ENCODE measurements around the gene WWC1.

DNA sequence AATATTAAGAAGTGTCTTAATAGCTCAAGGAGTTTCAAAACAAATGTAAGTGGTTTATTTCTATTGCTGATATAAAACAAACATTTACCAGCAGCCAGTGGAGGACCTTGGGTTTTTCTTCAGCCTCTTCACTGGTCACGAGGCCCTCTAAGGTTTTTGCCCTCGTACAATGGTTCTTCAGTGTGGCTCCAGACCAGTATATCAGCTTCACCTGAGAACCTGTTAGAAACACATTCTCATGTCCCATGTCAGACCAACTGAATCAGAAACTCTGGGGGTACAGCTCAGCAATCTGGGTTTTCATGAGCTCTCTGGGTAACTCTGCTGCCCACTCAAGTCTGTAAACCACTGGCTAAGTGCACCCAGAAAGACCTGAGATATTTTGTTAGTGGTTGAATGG is 12.9 kb downstream of the WWC1 start:
- TF ChIP-seq, protein P1, sequence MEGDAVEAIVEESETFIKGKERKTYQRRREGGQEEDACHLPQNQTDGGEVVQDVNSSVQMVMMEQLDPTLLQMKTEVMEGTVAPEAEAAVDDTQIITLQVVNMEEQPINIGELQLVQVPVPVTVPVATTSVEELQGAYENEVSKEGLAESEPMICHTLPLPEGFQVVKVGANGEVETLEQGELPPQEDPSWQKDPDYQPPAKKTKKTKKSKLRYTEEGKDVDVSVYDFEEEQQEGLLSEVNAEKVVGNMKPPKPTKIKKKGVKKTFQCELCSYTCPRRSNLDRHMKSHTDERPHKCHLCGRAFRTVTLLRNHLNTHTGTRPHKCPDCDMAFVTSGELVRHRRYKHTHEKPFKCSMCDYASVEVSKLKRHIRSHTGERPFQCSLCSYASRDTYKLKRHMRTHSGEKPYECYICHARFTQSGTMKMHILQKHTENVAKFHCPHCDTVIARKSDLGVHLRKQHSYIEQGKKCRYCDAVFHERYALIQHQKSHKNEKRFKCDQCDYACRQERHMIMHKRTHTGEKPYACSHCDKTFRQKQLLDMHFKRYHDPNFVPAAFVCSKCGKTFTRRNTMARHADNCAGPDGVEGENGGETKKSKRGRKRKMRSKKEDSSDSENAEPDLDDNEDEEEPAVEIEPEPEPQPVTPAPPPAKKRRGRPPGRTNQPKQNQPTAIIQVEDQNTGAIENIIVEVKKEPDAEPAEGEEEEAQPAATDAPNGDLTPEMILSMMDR (IDR thresholded peaks at IDR 0.05; ENCODE audit: low read length) = no peak
- TF ChIP-seq EZH2 (IDR thresholded peaks at IDR 0.05; ENCODE audit: borderline replicate concordance, low read length) = no peak
